ENCODE measurements around the gene IL34. TPM values are rescaled to one million over a fixed set of nuclear protein-coding genes. Genes with fewer than 3 reads are reported as not detected.

The IL34 gene
- total and polyA plus RNA-seq, 2 of the 8 experiments (the other 6 are each of a cell fraction or from before 2014, with no cell fraction given) = 4.6 to 5.6 TPM

- no peak overlapping the region for H3K14ac ChIP-seq (ENCODE audit: insufficient read length)
- peaks cover 2% of the 10 kb centered on the region; the same call in 1 of the 2 replicates for H3K79me1 ChIP-seq (ENCODE audit: low read depth, low read length)
- H4K5ac ChIP-seq (ENCODE audit: insufficient read length, low read depth, low read length) = no peak overlapping the region
- DNase-seq (ENCODE audit: low read depth in 1 of 2, low spot score in 2 of 2) = no peak
- H3K23me2 ChIP-seq (ENCODE audit: low read depth, low read length) = no peaks in the 10 kb centered on the region
- H3K36me3 ChIP-seq (ENCODE audit: control insufficient read depth in 2 of 4, insufficient read depth in 4 of 4, low read length in 3 of 4) = no peaks in the 10 kb centered on the region; a peak in 1 of 8 replicates
- TF ChIP-seq KDM1A (IDR thresholded peaks at IDR 0.05; ENCODE audit: borderline replicate concordance, low read length) (no peak), EGR1 (IDR thresholded peaks at IDR 0.05; ENCODE audit: borderline replicate concordance, low read depth, low read length) (no peak), POLR2A (IDR thresholded peaks at IDR 0.05; ENCODE audit: control extremely low read depth in 1 of 2, low read depth in 2 of 2, low read length in 2 of 2) (no peak), SIRT6 (IDR thresholded peaks at IDR 0.05; ENCODE audit: low read length) (no peak), JUN (IDR thresholded peaks at IDR 0.05; ENCODE audit: low read depth, low read length) (no peak), TCF12 (IDR thresholded peaks at IDR 0.05; ENCODE audit: low read depth, low read length) (no peak), GABPA (IDR thresholded peaks at IDR 0.05; ENCODE audit: borderline replicate concordance, insufficient read depth, low read length) (no peak), YY1 (IDR thresholded peaks at IDR 0.05; ENCODE audit: low read depth, low read length) (no peak), EP300 (IDR thresholded peaks at IDR 0.05; ENCODE audit: borderline replicate concordance in 1 of 2, low read depth in 2 of 2, low read length in 2 of 2) (no peak), SAP30 (IDR thresholded peaks at IDR 0.05; ENCODE audit: insufficient read depth, insufficient replicate concordance, low read length) (no peak), SIN3A (conservative IDR thresholded peaks at IDR 0.05 in 1 of 2, IDR thresholded peaks at IDR 0.05 in 1 of 2; ENCODE audit: low read depth in 1 of 2, low read length in 2 of 2) (no peak), NRF1 (IDR thresholded peaks at IDR 0.05; ENCODE audit: low read depth, low read length) (no peak)
- H3K9ac ChIP-seq (replicated peaks in 1 of 4; ENCODE audit: extremely low read depth in 1 of 4, low read depth in 3 of 4, low read length in 3 of 4) = no peak overlapping the region
- H3K9me3 ChIP-seq (ENCODE audit: insufficient read depth in 2 of 2, low read depth in 1 of 2, low read length in 1 of 2) = no peaks in the 10 kb centered on the region
- H4K8ac ChIP-seq (ENCODE audit: extremely low read depth, insufficient read depth, low read length) = no peak overlapping the region; the same call in 1 of the 2 replicates
- H4K91ac ChIP-seq (replicated peaks; ENCODE audit: insufficient read length, low read length) = no peak overlapping the region
- no peak overlapping the region for H2AFZ ChIP-seq (ENCODE audit: low read length)
- H3K18ac ChIP-seq (ENCODE audit: extremely low read depth, low read length) = no peak overlapping the region
- H3K27ac ChIP-seq (ENCODE audit: low read depth, low read length) = no peak overlapping the region
- peak overlapping the region; percentile 2; the same call in 1 of the 2 replicates for H2BK12ac ChIP-seq (ENCODE audit: low read depth, low read length)
- H2BK15ac ChIP-seq (ENCODE audit: low read length) = no peak overlapping the region
- FAIRE-seq = no peak
- H3K4me3 ChIP-seq (ENCODE audit: extremely low read depth in 1 of 4, insufficient read depth in 2 of 4, low read depth in 3 of 4, low read length in 4 of 4) = no peak overlapping the region
- no peaks in the 10 kb centered on the region for H3K79me2 ChIP-seq (ENCODE audit: control insufficient read depth in 1 of 2, insufficient read depth in 2 of 2, low read length in 2 of 2)
- CTCF ChIA-PET (ENCODE audit: partially characterized antibody) = interaction anchor here (1.1 to 2.0 kb wide), 4 partner anchors 9 to 70 kb away, joined by 4 to 6 read pairs (median 6); no protein-coding TSS in a partner anchor
- H3K4ac ChIP-seq (replicated peaks; ENCODE audit: insufficient read length, low read depth, low read length) = no peak overlapping the region
- no peak overlapping the region; the same call in 1 of the 2 replicates for H2AK5ac ChIP-seq (ENCODE audit: low read depth, low read length)
- POLR2A ChIA-PET (ENCODE audit: partially characterized antibody) = interaction anchor here (0.8 to 1.6 kb wide), 3 partner anchors 10 to 50 kb away, joined by 3 to 4 read pairs (median 3); no protein-coding TSS in a partner anchor
- H2BK120ac ChIP-seq (replicated peaks; ENCODE audit: low read depth, low read length) = no peak overlapping the region
- 82% methylated on average over 3 of the region's 3 CpGs; no CpG with 5 or more reads in 1 of the 2 experiments for WGBS, 2 experiments (ENCODE audit: extremely low coverage in 1 of 2, insufficient coverage in 1 of 2, insufficient read length in 1 of 2, insufficient replicate concordance in 2 of 2, low coverage in 1 of 2, low lambda C conversion rate in 2 of 2, missing lambda C conversion rate in 1 of 2)
- H2BK5ac ChIP-seq (ENCODE audit: low read depth, low read length) = 0 out of 2 replicates have a peak overlapping the region, but pooled peaks have one; percentile 44
- H3K4me1 ChIP-seq (replicated peaks in 1 of 4; ENCODE audit: control insufficient read depth in 3 of 4, insufficient read depth in 4 of 4, low read length in 3 of 4) = peaks cover 0 to 12% (median 7%) of the 10 kb centered on the region in 4 experiments; a peak in 5 of 7 replicates
- H2BK20ac ChIP-seq (ENCODE audit: low read length) = no peak overlapping the region
- no peak overlapping the region for H3K4me2 ChIP-seq (ENCODE audit: insufficient read depth in 1 of 2, low read depth in 2 of 2, low read length in 2 of 2)
- no peak overlapping the region for H3K56ac ChIP-seq (replicated peaks; ENCODE audit: insufficient read length, low read depth, low read length)
- peaks cover 0 to 6% of the 10 kb centered on the region in 2 experiments for H4K20me1 ChIP-seq (replicated peaks in 1 of 2; ENCODE audit: control insufficient read depth in 1 of 2, insufficient read depth in 2 of 2, low read length in 2 of 2)
- H3K27me3 ChIP-seq (replicated peaks in 1 of 4; ENCODE audit: control insufficient read depth in 3 of 4, extremely low read depth in 1 of 4, insufficient read depth in 3 of 4, low read length in 3 of 4) = no peaks in the 10 kb centered on the region
- no peak overlapping the region for H3K23ac ChIP-seq (ENCODE audit: insufficient read length)
These were observed 54.7 kb downstream of the IL34 start for GRCh38 chr16:70701036-70701435.

Data from H1 (cell line).